ENCODE measurements around the gene FOXN3. TPM values are rescaled to one million over a fixed set of nuclear protein-coding genes. Genes with fewer than 3 reads are reported as not detected.

Gene FOXN3
- total RNA-seq, 2 donors from 2014 or later = 75.3 to 104 TPM

DNA sequence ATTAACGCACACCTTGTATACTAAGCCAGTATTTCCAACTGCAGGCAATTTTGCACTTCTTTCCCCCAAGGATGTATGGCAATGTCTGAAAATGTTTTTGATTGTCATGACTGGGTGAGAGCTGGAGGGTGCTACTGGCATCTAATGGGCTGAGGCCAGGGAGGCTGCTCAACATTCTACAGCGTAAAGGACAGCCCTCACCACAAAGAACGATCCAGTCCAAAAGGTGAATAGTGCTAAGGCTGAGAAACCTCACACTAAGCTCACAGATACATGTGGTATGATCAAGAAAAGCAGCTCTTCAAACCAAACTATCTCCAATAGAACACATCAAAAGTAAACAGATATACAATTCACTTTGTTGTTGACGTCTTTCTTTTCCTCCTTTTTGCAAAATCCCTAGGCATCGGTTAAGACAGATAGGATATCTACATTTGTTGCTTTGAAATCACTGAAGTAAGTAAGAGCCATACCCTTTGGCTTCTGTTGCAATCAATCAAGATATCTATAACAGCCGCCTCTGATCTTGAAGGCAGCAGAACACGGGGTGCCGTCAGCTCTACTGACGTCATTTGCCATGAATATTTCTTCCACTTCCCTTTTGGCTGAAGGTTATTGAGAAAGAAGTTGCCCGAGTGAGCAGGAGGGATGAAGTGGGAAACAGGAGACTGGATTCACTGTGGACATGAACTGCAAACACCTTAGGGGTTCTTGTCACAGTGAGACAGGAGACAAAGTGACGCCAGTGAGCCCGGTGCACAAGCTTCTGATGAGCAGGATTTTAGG lies 218.3 kb downstream of the FOXN3 start:
- Mint-ChIP-seq H3K9me3 (peaks cover 5 to 16% of the 10 kb centered on the region in 2 donors), H3K36me3 (peaks cover 22 to 56% of the 10 kb centered on the region in 2 donors), H3K27ac (peak overlapping the region in 1 of 2 donors; percentile 38)
- ATAC-seq (no peak), DNase-seq (ENCODE audit: low spot score in 2 of 2) (no peak)

DNA sequence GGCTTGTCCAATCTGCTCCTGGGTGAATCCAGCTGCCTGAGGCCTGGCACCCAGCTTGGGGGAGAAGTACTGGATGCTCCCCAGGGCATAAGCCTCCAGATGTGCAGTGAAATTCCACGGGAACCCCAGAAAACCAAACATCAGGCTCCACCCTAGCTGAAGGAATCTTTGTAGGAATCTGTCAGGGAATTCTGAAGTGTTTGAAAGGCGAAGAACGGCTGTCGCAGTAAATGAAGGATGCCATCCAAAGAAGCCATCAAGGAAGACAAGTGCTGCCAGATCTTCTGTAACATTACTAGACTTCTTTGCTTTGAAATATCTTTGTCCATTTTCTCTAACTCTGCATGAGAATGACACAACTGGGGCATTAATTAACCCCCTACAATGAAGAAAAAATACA lies 219.4 kb downstream of the FOXN3 start:
- Mint-ChIP-seq H3K36me3 (peaks cover 22 to 56% of the 10 kb centered on the region in 2 donors), H3K9me3 (peaks cover 5 to 16% of the 10 kb centered on the region in 2 donors), H3K27ac (peak overlapping the region in 1 of 2 donors; percentile 69)
- DNase-seq (ENCODE audit: low spot score in 2 of 2) (no peak), ATAC-seq (no peak)

DNA sequence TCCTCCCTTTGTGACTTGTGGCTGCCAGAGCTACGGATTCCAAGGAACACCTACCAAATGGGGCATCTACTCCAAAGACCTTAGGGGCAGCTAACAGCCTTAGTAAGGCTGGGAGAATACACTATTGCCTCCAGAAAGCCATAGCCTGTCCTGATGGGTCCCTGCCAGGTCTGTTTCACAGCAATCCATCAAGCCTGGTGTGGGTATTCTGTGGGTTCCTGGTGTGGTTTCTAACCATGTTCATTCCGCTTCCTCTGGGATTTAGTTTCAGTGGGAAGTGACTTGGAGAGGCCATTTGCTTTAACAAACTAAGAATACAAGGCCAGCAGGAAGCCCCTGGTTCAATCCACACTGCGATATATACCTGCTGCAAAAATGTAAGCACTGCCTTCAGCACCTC lies 220.5 kb downstream of the FOXN3 start:
- peaks cover 5 to 12% of the 10 kb centered on the region in 2 donors for H3K9me3 Mint-ChIP-seq
- DNase-seq (ENCODE audit: low spot score in 2 of 2) (no peak), ATAC-seq (no peak)
- peaks cover 22 to 51% of the 10 kb centered on the region in 2 donors for H3K36me3 Mint-ChIP-seq
- peak overlapping the region in 1 of 2 donors; percentile 69 for H3K27ac Mint-ChIP-seq

DNA sequence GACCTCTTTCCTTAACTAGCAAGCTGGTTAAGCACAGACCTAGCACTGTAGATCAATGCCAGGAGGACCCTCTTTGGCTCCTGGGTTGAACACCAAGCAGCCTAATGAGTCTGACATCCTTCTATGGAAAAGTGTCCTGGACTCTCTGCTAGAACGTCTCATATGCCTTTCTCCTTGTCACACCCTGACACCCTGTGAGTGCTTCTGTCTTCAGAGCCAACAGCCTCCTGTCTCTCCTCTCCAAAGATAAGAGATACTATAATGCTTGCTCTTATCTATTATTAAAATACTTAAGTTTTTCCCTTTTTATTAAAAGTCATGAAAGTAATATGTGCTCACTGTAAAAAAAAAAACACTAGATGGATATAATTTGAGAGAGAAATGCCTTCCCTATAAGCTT lies 222.7 kb downstream of the FOXN3 start:
- ATAC-seq (no peak), DNase-seq (ENCODE audit: low spot score in 2 of 2) (no peak)
- Mint-ChIP-seq H3K36me3 (peaks cover 22 to 43% of the 10 kb centered on the region in 2 donors), H3K9me3 (peaks cover 5 to 12% of the 10 kb centered on the region in 2 donors), H3K27ac (no peak overlapping the region)

DNA sequence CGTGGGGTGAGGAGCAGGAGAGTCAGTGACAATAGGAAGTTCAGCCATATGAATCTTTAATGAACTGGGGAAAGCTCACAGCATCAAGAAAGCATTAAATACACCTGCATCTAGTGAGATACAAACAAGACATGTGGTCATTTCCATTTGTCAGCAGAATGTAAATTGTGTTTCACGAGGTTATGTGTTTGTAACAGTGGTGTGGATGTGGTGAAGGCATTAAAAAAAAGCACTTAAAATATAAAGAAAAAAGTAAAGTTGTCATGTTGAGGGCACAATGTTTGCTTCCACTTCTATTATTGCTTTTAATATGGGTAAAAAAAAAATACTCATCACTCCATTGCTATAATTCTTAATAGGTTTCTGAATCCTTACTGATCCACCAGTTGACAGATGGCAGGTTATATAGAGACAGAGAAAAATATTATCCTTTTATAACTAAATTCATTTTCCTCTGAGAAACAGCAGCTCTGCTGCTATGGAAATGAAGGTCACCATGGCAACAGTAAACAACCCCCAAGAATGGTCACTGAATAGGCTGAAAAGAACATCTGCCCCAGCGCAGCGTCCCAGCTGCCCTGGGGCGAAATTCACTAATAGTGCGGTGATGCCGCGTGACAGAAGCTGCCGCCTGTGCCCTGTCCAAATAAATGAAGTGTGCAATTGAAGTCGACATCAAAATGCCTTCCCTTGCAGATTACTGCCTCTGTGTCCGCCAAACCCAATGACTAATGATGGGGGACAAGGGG lies 226.1 kb downstream of the FOXN3 start:
- no peak overlapping the region for H3K27ac Mint-ChIP-seq
- no peaks in the 10 kb centered on the region for H3K9me3 Mint-ChIP-seq
- ATAC-seq = no peak
- DNase-seq (ENCODE audit: low spot score in 2 of 2) = no peak
- H3K36me3 Mint-ChIP-seq = peaks cover 0 to 19% of the 10 kb centered on the region in 2 donors

DNA sequence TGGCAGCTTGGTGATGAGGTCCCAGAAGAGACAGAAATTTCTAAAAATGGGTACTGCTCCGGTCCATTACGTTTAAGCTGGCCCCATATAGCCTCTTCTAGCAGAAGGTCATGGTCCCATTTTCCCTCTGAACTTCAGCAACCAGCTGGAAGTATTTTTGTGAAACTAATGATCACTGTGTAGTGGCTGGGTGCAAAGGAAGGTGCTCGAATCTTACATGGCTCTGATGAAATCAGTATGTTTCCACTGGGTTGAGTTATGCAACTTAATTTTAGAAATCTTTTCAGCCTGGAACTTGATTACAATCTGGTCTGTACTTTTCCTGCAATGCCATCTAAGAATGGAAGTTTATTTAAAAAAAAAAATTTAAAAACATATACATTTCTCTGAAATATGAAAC lies 228.5 kb downstream of the FOXN3 start:
- Mint-ChIP-seq H3K36me3 (peaks cover 0 to 10% of the 10 kb centered on the region in 2 donors), H3K27ac (no peak overlapping the region), H3K9me3 (no peaks in the 10 kb centered on the region)
- no peak for ATAC-seq
- no peak for DNase-seq (ENCODE audit: low spot score in 2 of 2)

DNA sequence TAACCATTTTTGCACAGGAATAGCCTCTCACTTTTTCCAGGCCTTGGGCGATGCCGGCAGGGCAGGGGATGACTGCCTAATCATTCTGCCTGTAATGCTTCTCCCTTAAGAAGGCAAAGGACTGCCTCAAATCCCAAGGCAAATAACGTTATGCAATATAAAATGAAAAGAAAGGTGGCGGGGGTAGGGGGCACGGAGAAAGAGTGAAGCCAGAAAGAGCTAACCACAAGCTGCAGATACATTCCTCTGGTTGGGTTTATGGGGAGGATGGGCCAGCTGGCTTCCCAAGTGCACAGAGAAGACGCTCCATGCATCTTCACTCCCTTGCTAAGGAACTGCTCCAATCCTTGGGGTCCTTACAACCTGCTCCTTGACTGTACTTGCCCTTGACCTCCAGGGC lies 229.5 kb downstream of the FOXN3 start:
- DNase-seq (ENCODE audit: low spot score in 2 of 2) = no peak
- Mint-ChIP-seq H3K36me3 (peaks cover 0 to 10% of the 10 kb centered on the region in 2 donors), H3K27ac (peak overlapping the region in 1 of 2 donors; percentile 32), H3K9me3 (no peaks in the 10 kb centered on the region)
- ATAC-seq = no peak

DNA sequence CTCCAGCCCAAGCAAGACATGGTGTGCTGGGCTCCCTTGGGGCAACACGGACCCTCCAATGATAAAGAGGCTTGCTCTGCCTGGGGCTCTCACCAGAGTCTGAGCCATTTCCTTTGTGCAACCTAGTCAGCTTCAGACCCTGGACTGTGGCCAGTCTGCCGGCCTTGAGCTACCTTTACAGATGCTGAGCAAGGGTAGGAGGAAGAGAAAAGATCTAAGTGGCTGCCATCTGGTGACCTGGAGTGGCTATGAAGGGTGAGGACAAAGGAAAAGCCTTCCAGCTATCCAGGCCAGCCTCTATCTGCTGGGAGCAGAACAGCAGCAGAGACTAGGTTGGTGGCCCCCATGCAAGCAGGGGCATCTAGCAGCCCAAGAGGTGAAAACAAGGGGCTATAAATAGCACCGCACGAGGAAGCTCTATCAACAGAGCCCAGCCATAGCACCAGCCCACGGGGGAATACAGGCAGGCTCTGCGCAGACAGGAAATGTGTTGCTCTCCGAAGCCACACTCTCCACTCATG lies 230.1 kb downstream of the FOXN3 start:
- no peak for DNase-seq (ENCODE audit: low spot score in 2 of 2)
- ATAC-seq = no peak
- H3K36me3 Mint-ChIP-seq = peaks cover 0 to 10% of the 10 kb centered on the region in 2 donors
- no peak overlapping the region for H3K27ac Mint-ChIP-seq
- no peaks in the 10 kb centered on the region for H3K9me3 Mint-ChIP-seq

DNA sequence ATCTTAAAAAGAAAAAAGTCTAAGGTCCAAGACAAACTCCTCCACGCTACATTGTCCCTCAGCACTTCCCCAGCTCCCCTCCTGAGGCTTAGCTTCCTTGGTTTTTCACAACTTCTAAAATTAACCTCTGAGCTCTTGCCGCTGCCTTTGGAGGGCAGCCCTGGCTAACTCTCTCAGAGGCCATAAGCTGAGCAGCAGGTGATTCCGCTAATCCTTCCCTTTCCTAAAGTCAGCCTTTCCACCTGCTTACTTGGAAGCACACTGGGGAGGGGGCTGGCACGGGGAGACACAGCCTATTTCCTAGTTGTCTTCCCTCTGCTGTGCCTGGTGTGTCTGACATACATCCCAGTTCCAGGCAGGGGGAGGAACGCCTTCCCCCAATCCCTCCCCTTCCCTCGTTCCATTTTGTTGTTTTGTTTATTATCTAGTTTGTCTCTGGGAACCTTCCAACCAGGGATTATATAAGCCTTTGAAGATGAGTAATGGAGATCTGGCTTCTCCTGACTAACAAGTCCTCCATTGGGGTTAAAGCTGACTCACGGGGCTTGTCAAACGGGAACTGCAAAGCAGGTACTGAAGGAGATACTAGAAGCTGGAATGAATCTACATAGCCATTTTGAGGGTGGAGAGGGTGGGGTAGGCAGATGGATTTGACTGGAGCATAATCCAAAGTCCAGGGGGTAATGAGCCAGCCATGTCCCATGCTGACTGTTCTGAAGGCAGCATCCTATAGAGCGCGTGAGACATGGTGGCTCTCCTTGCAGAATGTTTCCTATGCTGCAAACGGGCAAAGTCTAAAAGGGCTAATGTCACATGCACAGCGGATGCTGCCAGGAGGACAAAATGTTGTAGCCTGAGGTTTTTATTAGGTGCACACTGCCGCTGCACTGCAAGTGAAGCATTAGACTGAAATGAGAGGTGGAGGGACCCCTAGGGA lies 230.8 kb downstream of the FOXN3 start:
- DNase-seq (ENCODE audit: low spot score in 2 of 2) = no peak
- Mint-ChIP-seq H3K9me3 (no peaks in the 10 kb centered on the region), H3K36me3 (peaks cover 0 to 10% of the 10 kb centered on the region in 2 donors), H3K27ac (peak overlapping the region in 1 of 2 donors; percentile 47)
- ATAC-seq = peak in 1 of 2 donors; percentile 40

DNA sequence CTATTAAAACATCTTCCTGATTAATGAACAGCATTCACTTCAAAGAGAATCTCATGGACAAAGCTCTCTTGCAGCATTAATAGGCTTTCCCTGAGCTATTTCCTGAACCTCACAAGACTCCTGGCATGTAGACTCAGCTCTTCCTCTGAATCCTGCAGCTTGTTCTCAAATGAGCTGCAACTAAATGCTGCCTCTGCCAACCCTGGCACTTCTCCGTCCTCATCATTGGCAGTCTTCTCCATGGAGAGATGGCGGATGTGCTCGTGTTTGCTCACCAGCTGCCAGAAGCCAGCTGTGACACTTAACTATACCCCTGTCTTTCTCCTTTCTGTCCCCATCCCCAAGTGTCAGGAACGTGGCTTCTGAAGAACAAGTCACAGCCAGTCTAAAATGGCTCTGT lies 232.1 kb downstream of the FOXN3 start:
- ATAC-seq (no peak), DNase-seq (ENCODE audit: low spot score in 2 of 2) (no peak)
- Mint-ChIP-seq H3K36me3 (peaks cover 0 to 10% of the 10 kb centered on the region in 2 donors), H3K27ac (peak overlapping the region in 1 of 2 donors; percentile 24), H3K9me3 (no peaks in the 10 kb centered on the region)

DNA sequence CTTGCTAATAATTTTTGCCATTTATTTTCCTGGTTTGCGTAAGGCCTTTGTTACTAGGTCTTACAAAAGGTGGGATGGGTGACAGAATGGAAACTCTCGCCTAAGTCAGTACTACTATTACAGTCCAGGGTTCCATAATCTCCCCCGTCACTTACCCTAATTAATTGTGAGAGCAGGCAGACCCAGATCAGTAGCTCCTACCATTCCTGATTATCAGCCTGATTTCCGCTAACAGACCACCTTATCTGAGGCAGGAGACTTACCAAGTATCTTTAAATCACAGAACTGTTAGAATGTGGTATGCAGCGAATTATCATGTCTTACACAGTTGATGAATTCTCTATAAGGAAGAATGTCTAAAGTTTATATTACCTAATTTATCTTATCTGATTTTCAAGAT lies 234.7 kb downstream of the FOXN3 start:
- Mint-ChIP-seq H3K9me3 (no peaks in the 10 kb centered on the region), H3K36me3 (no peaks in the 10 kb centered on the region), H3K27ac (no peak overlapping the region)
- DNase-seq (ENCODE audit: low spot score in 2 of 2) = no peak
- ATAC-seq = no peak

DNA sequence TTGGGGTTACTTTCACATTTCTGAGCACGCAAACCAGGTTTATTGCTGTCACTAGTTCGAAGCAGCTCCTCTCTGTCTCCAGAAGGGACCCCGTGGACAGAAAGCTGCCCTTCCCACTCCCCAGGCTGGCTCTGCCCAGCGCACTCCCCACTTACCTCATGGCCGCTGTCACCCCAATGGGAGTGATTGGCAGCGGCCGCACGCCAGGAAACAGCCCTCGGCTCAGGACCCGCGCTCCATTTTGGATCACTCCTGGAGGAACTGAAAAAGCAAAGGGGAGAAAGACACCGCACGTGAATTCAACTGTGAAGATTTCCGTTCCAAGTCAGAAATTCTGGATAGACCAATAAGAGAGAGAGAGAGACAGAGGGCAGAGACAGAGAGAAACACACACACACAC lies 236.5 kb downstream of the FOXN3 start:
- ATAC-seq (no peak), DNase-seq (ENCODE audit: low spot score in 2 of 2) (no peak)
- Mint-ChIP-seq H3K27ac (no peak overlapping the region), H3K9me3 (no peaks in the 10 kb centered on the region), H3K36me3 (peaks cover 0 to 8% of the 10 kb centered on the region in 2 donors)

DNA sequence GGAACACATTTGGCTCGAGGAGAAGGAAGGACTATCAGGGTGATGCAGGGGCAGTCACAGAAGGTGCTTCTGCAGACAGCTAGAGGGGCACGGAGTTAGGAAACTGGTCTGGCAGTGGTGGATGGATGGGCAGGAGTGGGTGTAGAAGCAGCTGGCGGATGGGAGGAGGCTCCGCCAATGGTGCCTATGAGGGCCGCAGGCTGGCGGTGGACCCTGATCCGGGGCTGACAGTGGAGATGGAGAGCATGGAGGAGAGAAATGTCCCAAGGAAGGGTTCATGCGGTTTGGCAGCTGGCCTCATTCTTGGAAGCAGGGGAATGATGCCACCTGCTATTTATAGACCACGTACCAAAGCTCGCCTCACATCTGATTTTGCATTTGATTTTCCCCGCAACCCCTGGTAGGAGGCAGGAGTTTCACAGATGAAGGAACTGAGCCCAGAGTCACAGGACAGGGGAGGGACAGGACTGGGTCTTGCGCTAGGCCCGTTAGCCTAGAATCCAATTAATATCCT lies 237.1 kb downstream of the FOXN3 start:
- no peaks in the 10 kb centered on the region for H3K9me3 Mint-ChIP-seq
- ATAC-seq (no peak), DNase-seq (ENCODE audit: low spot score in 2 of 2) (no peak)
- peaks cover 3 to 12% of the 10 kb centered on the region in 2 donors for H3K36me3 Mint-ChIP-seq
- peak overlapping the region; percentile 3 to 58 for H3K27ac Mint-ChIP-seq

DNA sequence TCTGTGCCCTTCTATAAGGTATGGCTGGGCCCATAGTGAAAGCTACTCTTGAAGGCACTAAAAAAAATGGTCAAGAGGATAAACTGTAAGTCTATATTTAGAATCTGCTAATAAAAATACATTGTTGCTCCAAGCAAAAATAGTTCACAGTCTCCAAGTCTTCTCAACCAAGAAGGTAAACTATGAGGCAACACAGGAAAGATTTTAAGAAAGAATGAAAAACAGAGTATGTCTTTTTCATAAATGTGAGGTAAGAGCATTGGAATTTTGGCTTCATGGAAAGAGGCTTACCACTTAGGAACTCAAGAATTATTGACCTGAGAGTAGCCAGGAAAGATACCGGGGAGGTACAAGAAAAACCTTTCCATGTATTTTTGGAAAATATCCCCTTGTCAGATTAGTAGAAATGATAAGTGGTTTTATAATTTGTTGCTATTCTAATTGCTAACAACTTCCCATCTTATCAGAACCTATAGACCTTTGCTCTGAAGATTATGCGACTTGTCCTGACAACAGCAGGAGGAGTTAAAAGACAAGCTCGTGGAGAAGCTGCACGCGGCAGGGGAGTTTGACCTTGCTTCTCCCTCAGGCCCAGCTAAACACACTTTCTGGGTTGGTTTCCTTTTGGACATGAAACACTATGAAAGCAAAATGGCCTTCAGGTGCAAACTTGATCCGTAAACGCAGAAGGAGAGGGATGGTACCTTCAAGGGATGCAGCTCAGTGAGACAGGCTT lies 238.1 kb downstream of the FOXN3 start:
- Mint-ChIP-seq H3K36me3 (peaks cover 13 to 22% of the 10 kb centered on the region in 2 donors), H3K27ac (peak overlapping the region; percentile 58 to 89), H3K9me3 (no peaks in the 10 kb centered on the region)
- DNase-seq (ENCODE audit: low spot score in 2 of 2) (no peak), ATAC-seq (no peak)

DNA sequence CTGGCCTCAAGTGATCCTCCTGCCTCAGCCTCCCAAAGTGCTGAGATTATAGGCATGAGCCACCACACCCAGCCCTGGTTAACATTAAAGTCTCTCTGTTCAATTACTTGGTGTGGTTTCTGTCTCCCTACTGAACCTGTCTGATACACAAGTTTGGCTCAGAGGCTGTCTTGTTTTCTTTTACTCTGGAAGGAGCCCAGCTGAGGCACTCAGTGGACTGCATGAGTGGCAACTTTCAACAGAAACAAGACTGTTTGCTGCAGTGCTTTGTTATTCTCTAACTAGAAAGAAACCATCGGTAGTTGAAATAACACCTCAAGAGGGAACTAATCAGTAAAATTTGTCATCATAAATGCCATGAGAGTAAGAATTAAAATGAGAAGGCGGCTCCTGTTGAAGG lies 238.7 kb downstream of the FOXN3 start:
- DNase-seq (ENCODE audit: low spot score in 2 of 2) (no peak), ATAC-seq (no peak)
- Mint-ChIP-seq H3K36me3 (peaks cover 13 to 27% of the 10 kb centered on the region in 2 donors), H3K27ac (peak overlapping the region; percentile 6 to 23), H3K9me3 (no peaks in the 10 kb centered on the region)

All from activated naive CD4-positive, alpha-beta T cell treated with anti-CD3 and anti-CD28 coated beads, Interleukin-2, amount 50 U/mL, for 72 hours (primary cell).